Endodermal cell (in vitro differentiated cells): Measurements from ENCODE around the gene ATF4. TPM values are rescaled to one million over a fixed set of nuclear protein-coding genes. Genes with fewer than 3 reads are reported as not detected.

Experiments used
- DNase-seq: peaks from one replicate; pipeline ENCODE4 v3.0.0-alpha.2; 2017
- H3K27ac ChIP-seq: 2 replicates; pipeline ENCODE4 v1.5.1; 2013; ENCODE audit warnings: mild to moderate bottlenecking, low read depth, low read length, moderate library complexity
- H3K27me3 ChIP-seq: 2 replicates; pipeline ENCODE4 v1.6.1; 2013; ENCODE audit warnings: mild to moderate bottlenecking, low read length, moderate library complexity; ENCODE audit not compliant: insufficient read depth, control insufficient read depth, poor library complexity, severe bottlenecking
- H3K36me3 ChIP-seq: 2 replicates; pipeline ENCODE4 v1.7.0; 2013; ENCODE audit warnings: mild to moderate bottlenecking, low read length, moderate library complexity; ENCODE audit not compliant: control insufficient read depth, insufficient read depth
- H3K4me1 ChIP-seq: one replicate; pipeline ENCODE4 v1.7.0; 2013; ENCODE audit warnings: low read length; ENCODE audit not compliant: control insufficient read depth, insufficient read depth
- H3K4me3 ChIP-seq: 2 replicates; pipeline ENCODE4 v1.5.1; 2013; ENCODE audit warnings: mild to moderate bottlenecking, low read length, moderate library complexity
- H3K9ac ChIP-seq: 2 replicates; pipeline ENCODE4 v1.6.1; 2013; ENCODE audit warnings: mild to moderate bottlenecking, low read length, moderate library complexity; ENCODE audit not compliant: poor library complexity, severe bottlenecking; ENCODE audit errors: extremely low read depth
- H3K9me3 ChIP-seq: 2 replicates; pipeline ENCODE4 v1.6.1; 2013; ENCODE audit warnings: mild to moderate bottlenecking, low read length, moderate library complexity; ENCODE audit not compliant: control insufficient read depth
- H3K27ac Mint-ChIP-seq: 2 replicates; pipeline ENCODE4 v1.8.0; 2020; ENCODE audit warnings: mixed read lengths
- H3K27me3 Mint-ChIP-seq: 2 replicates; pipeline ENCODE4 v1.8.0; 2021; ENCODE audit warnings: mild to moderate bottlenecking, mixed read lengths; ENCODE audit not compliant: insufficient read depth
- H3K36me3 Mint-ChIP-seq: 2 replicates; pipeline ENCODE4 v1.8.0; 2020; ENCODE audit warnings: low read depth, mixed read lengths
- H3K4me1 Mint-ChIP-seq: 2 replicates; pipeline ENCODE4 v1.8.0; 2020; ENCODE audit warnings: mixed read lengths
- H3K4me3 Mint-ChIP-seq: 2 replicates; pipeline ENCODE4 v1.8.0; 2020; ENCODE audit warnings: mild to moderate bottlenecking, moderate library complexity, mixed read lengths
- H3K9me3 Mint-ChIP-seq: 2 replicates; pipeline ENCODE4 v1.8.0; 2020; ENCODE audit warnings: mild to moderate bottlenecking, mixed read lengths
- WGBS, 2 experiments: methylation state at CpG; one replicate each; pipeline versions ENCODE4 v1.1.5 to v1.1.7; 2013; ENCODE audit warnings: missing lambda C conversion rate in 2 of 2, mixed read lengths in 1 of 2; ENCODE audit not compliant: insufficient coverage in 1 of 2, insufficient read length in 1 of 2; 5-methylcytosine and 5-hydroxymethylcytosine counted together
- total RNA-seq, 2 donors: library from RNA; stranded (reverse); fragmentation: NEBNext Ultra II Directional in 1 of 2; extraction: Animal tissue kit (Norgen Biotek cat#: 25700) in 1 of 2; gene quantifications; 2 replicates in 1 of 2; 3 replicates in 1 of 2; pipeline ENCODE4 v1.2.1, GENCODE V29; 2021
- TF ChIP-seq, protein P1 (sequence below): fragments of 200-600 bp; sonication (generic); conservative IDR thresholded peaks from 2 replicates; pipeline ENCODE4 v1.5.0; 2021; ENCODE audit warnings: antibody characterized with exemption, mild to moderate bottlenecking

ATF4 gene
- total RNA-seq, 2 donors from 2014 or later, result 335 to 341 TPM

DNA sequence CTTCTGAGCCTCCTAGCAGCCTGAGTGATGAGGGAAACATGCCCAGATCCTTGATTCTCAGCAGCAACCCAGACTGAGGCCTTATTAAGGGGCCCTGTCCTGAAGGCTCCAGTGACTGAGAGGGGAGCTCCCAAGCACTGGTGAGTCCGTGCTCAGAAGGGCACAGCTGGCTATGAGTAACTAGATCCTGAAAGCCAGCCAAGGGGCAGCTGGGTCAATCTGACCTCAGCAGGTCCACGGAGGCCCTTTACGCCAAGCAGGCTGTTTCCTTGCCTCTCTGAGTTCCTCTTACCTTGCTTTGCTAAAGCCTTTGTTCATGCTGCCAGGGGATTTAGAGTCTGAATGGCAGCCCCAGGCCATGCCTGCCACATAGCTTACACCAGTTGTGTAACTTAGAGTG lies 37.6 kb upstream of the ATF4 start:
- WGBS, 2 experiments, result 94% methylated on average over 3 of the region's 3 CpGs
- DNase-seq, result no peak
- Histone ChIP-seq H3K27ac (no peak overlapping the region), H3K9ac (no peak overlapping the region), H3K27me3 (no peaks in the 10 kb centered on the region), H3K9me3 (no peaks in the 10 kb centered on the region), H3K36me3 (no peaks in the 10 kb centered on the region), H3K4me3 (no peak overlapping the region), H3K4me1 (no peaks in the 10 kb centered on the region)
- H3K36me3 Mint-ChIP-seq, result no peaks in the 10 kb centered on the region
- H3K4me1 Mint-ChIP-seq, result no peaks in the 10 kb centered on the region
- H3K9me3 Mint-ChIP-seq, result no peaks in the 10 kb centered on the region
- H3K4me3 Mint-ChIP-seq, result no peak overlapping the region
- no peak overlapping the region for H3K27ac Mint-ChIP-seq
- TF ChIP-seq, protein P1, sequence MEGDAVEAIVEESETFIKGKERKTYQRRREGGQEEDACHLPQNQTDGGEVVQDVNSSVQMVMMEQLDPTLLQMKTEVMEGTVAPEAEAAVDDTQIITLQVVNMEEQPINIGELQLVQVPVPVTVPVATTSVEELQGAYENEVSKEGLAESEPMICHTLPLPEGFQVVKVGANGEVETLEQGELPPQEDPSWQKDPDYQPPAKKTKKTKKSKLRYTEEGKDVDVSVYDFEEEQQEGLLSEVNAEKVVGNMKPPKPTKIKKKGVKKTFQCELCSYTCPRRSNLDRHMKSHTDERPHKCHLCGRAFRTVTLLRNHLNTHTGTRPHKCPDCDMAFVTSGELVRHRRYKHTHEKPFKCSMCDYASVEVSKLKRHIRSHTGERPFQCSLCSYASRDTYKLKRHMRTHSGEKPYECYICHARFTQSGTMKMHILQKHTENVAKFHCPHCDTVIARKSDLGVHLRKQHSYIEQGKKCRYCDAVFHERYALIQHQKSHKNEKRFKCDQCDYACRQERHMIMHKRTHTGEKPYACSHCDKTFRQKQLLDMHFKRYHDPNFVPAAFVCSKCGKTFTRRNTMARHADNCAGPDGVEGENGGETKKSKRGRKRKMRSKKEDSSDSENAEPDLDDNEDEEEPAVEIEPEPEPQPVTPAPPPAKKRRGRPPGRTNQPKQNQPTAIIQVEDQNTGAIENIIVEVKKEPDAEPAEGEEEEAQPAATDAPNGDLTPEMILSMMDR, result no peak
- peaks cover 4% of the 10 kb centered on the region for H3K27me3 Mint-ChIP-seq

DNA sequence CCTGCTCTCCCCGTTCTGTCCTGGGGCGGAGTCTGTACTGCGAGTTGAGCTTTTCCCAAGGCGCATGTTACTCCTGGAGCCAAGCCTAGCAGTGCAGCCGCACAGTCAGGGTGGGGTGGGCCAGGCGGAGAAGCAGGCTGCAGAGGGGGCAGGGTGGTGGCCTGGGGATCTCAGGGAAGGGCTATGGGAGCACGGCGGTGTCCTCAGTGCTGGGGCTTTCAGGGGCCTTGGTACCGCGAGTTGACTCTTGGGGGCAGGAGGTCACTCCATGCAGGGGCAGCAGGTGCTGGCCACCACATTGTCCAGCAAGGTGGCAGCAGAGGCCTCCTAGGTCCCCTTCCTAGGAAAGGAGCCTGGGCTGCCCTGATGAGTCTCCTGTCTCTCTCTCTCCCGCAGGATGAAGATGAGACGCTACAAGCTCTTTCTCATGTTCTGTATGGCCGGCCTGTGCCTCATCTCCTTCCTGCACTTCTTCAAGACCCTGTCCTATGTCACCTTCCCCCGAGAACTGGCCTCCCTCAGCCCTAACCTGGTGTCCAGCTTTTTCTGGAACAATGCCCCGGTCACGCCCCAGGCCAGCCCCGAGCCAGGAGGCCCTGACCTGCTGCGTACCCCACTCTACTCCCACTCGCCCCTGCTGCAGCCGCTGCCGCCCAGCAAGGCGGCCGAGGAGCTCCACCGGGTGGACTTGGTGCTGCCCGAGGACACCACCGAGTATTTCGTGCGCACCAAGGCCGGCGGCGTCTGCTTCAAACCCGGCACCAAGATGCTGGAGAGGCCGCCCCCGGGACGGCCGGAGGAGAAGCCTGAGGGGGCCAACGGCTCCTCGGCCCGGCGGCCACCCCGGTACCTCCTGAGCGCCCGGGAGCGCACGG lies 33.2 kb upstream of the ATF4 start:
- no peaks in the 10 kb centered on the region for H3K36me3 Mint-ChIP-seq
- Histone ChIP-seq H3K36me3 (no peaks in the 10 kb centered on the region), H3K27ac (no peak overlapping the region), H3K9ac (no peak overlapping the region), H3K4me3 (no peak overlapping the region), H3K9me3 (no peaks in the 10 kb centered on the region), H3K27me3 (no peaks in the 10 kb centered on the region), H3K4me1 (no peaks in the 10 kb centered on the region)
- peaks cover 4% of the 10 kb centered on the region for H3K27me3 Mint-ChIP-seq
- no peak for DNase-seq
- peaks cover 2% of the 10 kb centered on the region for H3K4me1 Mint-ChIP-seq
- TF ChIP-seq, protein P1, result no peak
- WGBS, 2 experiments, result 93 to 97% methylated on average over 36 to 45 of the region's 45 CpGs
- no peak overlapping the region for H3K4me3 Mint-ChIP-seq
- no peak overlapping the region for H3K27ac Mint-ChIP-seq
- H3K9me3 Mint-ChIP-seq, result no peaks in the 10 kb centered on the region

DNA sequence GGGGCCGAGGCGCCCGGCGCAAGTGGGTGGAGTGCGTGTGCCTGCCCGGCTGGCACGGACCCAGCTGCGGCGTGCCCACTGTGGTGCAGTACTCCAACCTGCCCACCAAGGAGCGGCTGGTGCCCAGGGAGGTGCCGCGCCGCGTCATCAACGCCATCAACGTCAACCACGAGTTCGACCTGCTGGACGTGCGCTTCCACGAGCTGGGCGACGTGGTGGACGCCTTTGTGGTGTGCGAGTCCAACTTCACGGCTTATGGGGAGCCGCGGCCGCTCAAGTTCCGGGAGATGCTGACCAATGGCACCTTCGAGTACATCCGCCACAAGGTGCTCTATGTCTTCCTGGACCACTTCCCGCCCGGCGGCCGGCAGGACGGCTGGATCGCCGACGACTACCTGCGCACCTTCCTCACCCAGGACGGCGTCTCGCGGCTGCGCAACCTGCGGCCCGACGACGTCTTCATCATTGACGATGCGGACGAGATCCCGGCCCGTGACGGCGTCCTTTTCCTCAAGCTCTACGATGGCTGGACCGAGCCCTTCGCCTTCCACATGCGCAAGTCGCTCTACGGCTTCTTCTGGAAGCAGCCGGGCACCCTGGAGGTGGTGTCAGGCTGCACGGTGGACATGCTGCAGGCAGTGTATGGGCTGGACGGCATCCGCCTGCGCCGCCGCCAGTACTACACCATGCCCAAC lies 32.4 kb upstream of the ATF4 start:
- 95 to 96% methylated on average over 69 to 70 of the region's 70 CpGs for WGBS, 2 experiments
- no peaks in the 10 kb centered on the region for H3K9me3 Mint-ChIP-seq
- no peaks in the 10 kb centered on the region for H3K27me3 ChIP-seq
- TF ChIP-seq, protein P1, result no peak
- DNase-seq, result no peak
- H3K4me1 ChIP-seq, result no peaks in the 10 kb centered on the region
- H3K36me3 ChIP-seq, result no peaks in the 10 kb centered on the region
- no peaks in the 10 kb centered on the region for H3K36me3 Mint-ChIP-seq
- H3K4me1 Mint-ChIP-seq, result peaks cover 2% of the 10 kb centered on the region
- no peaks in the 10 kb centered on the region for H3K9me3 ChIP-seq
- H3K9ac ChIP-seq, result no peak overlapping the region
- H3K4me3 ChIP-seq, result no peak overlapping the region
- peaks cover 4% of the 10 kb centered on the region for H3K27me3 Mint-ChIP-seq
- H3K27ac Mint-ChIP-seq, result no peak overlapping the region
- no peak overlapping the region for H3K27ac ChIP-seq
- no peak overlapping the region for H3K4me3 Mint-ChIP-seq
